Esophagus muscularis mucosa (tissue), 3 donors: ENCODE measurements around the gene SPAG16.

Source experiments
- CTCF ChIP-seq, 3 experiments: fragments of 200-600 bp in 2 of 3; fragments of 450-650 bp in 1 of 3; sonication (generic) in 2 of 3; IDR thresholded peaks; one replicate each; pipeline ENCODE4 v1.5.1; 2017 to 2019; ENCODE audit warnings: antibody characterized with exemption in 3 of 3, mild to moderate bottlenecking in 2 of 3, moderate library complexity in 1 of 3
- POLR2A ChIP-seq: fragments of 450-650 bp; IDR thresholded peaks from one replicate; pipeline ENCODE4 v1.6.1; 2017; ENCODE audit warnings: antibody characterized with exemption, moderate library complexity, mild to moderate bottlenecking, low read depth

DNA sequence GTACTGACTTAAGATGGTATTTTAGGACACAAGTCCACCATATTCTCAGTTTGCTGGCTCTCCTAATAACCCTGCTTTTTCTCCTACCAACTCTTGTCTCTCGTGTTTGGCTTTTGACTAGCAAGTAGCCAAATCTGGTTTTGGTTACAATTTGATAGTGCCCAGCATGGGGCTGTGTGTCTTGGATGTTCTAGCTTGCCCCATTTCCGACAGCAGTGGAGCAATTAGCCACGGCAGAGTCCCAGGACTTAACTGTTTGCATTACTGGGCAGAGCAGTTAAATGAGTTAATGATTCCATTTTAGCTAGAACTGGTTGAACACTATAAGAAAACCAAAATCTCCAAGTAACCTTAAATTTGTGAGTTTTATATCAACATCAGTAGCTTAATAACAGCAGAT, 18.6 kb upstream of the SPAG16 start:
- no peak for TF ChIP-seq CTCF (IDR thresholded peaks at IDR 0.05)
- TF ChIP-seq POLR2A, result no peak
